NCI-H345 (cell line): ENCODE data around the gene RPL10.

ENCODE experiments used
- DNase-seq: peaks from one replicate; lab custom pipeline; 2025; lab: John Stamatoyannopoulos, UW

Gene RPL10

GRCh38 chrX:154430916-154431315 is 32.7 kb downstream of the RPL10 start:
- DNase-seq = no peak

GRCh38 chrX:154431341-154431740 is 33.2 kb downstream of the RPL10 start:
- DNase-seq = no peak

GRCh38 chrX:154432210-154432609 is 34.0 kb downstream of the RPL10 start:
- DNase-seq = no peak

- DNase-seq = no peak
These were observed 35.4 kb downstream of the RPL10 start for GRCh38 chrX:154433605-154434004.

- no peak for DNase-seq
These were observed 36.4 kb downstream of the RPL10 start for GRCh38 chrX:154434394-154435168.

- DNase-seq = no peak
These were observed 37.1 kb downstream of the RPL10 start for GRCh38 chrX:154435171-154435733.

GRCh38 chrX:154436374-154436982 is 38.3 kb downstream of the RPL10 start:
- peak; percentile 39 for DNase-seq

GRCh38 chrX:154436983-154437752 is 39.0 kb downstream of the RPL10 start, which contains the start of gene GDI1:
Gene GDI1 (plus strand): TSS chrX:154437154. CDS start chrX:154437255, 101 bp downstream.
- DNase-seq = peak; percentile 68

- DNase-seq = no peak
These were observed 40.1 kb downstream of the RPL10 start for GRCh38 chrX:154437971-154438893.

GRCh38 chrX:154439841-154440240 is 41.7 kb downstream of the RPL10 start:
- DNase-seq = no peak

- DNase-seq = no peak
These were observed 42.6 kb downstream of the RPL10 start for GRCh38 chrX:154440623-154441357.

- DNase-seq = no peak
These were observed 43.4 kb downstream of the RPL10 start for GRCh38 chrX:154441564-154441963.

- no peak for DNase-seq
These were observed 44.0 kb downstream of the RPL10 start for GRCh38 chrX:154441984-154442707.

- DNase-seq = no peak
These were observed 45.3 kb downstream of the RPL10 start for GRCh38 chrX:154443479-154443910.

- DNase-seq = peak; percentile 73
These were observed 46.0 kb downstream of the RPL10 start, which contains the start of gene FAM50A for GRCh38 chrX:154443992-154444754. Gene FAM50A (plus strand): TSS chrX:154444141. CDS start chrX:154444236, 95 bp downstream.

- DNase-seq = no peak
These were observed 46.6 kb downstream of the RPL10 start for GRCh38 chrX:154444755-154445246.

- DNase-seq = no peak
These were observed 47.6 kb downstream of the RPL10 start for GRCh38 chrX:154445776-154446175.

- DNase-seq = no peak
These were observed 48.3 kb downstream of the RPL10 start for GRCh38 chrX:154446430-154446829.

GRCh38 chrX:154448484-154448883 is 50.3 kb downstream of the RPL10 start:
- DNase-seq = no peak
